Lower leg skin (tissue), 4 donors: ENCODE results near the gene KLF1. TPM values are rescaled to one million over a fixed set of nuclear protein-coding genes. Genes with fewer than 3 reads are reported as not detected.
A peak's percentile ranks its signal among the peaks of the same experiment; 100 is the strongest.
"Not testable (repeated sequence)": the region's sequence is repeated elsewhere in the genome, so short reads cannot be mapped to it uniquely, and the experiment has no call there.

Experiments used
- DNase-seq, 2 donors: peaks; one replicate each; pipeline ENCODE4 v3.0.0-alpha.2; 2019; ENCODE audit warnings: low spot score in 2 of 2
- H3K4me3 ChIP-seq: fragments of 200-600 bp; sonication (generic); 2 replicates; pipeline ENCODE4 v1.5.1; 2017; ENCODE audit warnings: mild to moderate bottlenecking, low read depth; ENCODE audit not compliant: poor library complexity, severe bottlenecking
- POLR2A ChIP-seq, 2 donors: fragments of 450-650 bp; IDR thresholded peaks; one replicate each; pipeline ENCODE4 v1.6.1; 2016 to 2017; ENCODE audit warnings: antibody characterized with exemption in 2 of 2, mild to moderate bottlenecking in 1 of 2, moderate library complexity in 1 of 2
- WGBS, 2 donors: methylation state at CpG; one replicate each; pipeline ENCODE4 v1.1.5; 2018; 5-methylcytosine and 5-hydroxymethylcytosine counted together
- intact Hi-C: fragments of 100-400 bp; cut with DNase I; formaldehyde crosslinking; loops from one replicate; pipeline ENCODE4 v1.15.0; 2023; ENCODE audit warnings: low total_unique reads
- total RNA-seq, 4 donors: library from RNA; depleted of rRNA; stranded (reverse); fragments of >200 nt; gene quantifications; one replicate each; pipeline ENCODE4 v1.1.0, GENCODE V29; 2016
- TF ChIP-seq, protein P1 (sequence below), 3 donors: fragments of 450-650 bp; IDR thresholded peaks; one replicate each; pipeline ENCODE4 v1.5.1; 2016; ENCODE audit warnings: antibody characterized with exemption in 3 of 3, mild to moderate bottlenecking in 3 of 3, moderate library complexity in 2 of 3

Gene KLF1
- total RNA-seq, 4 donors from 2014 or later: 0.13 TPM; not detected in 3

DNA sequence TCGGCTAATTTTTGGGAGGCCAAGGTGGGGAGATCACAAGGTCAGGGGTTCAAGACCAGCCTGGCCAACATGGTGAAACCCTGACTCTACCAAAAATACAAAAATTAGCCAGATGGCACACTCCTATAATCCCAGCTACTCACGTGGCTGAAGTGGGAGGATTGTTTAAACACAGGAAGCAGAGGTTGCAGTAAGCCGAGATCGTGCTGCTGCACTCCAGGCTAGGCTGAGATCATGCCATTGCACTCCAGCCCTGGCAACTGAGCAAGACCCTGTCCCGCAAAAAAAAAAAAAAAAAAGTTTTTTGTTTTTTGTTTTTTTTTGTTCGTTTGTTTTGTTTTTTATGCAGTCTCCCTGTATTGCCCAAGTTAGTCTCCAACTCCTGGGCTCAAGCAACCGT is 27.5 kb downstream of the KLF1 start:
- 60 to 72% methylated on average over 7 of the region's 7 CpGs for WGBS, 2 donors
- no peak for DNase-seq
- no peak overlapping the region for H3K4me3 ChIP-seq
- TF ChIP-seq POLR2A (IDR thresholded peaks at IDR 0.05): no peak
- TF ChIP-seq, protein P1, sequence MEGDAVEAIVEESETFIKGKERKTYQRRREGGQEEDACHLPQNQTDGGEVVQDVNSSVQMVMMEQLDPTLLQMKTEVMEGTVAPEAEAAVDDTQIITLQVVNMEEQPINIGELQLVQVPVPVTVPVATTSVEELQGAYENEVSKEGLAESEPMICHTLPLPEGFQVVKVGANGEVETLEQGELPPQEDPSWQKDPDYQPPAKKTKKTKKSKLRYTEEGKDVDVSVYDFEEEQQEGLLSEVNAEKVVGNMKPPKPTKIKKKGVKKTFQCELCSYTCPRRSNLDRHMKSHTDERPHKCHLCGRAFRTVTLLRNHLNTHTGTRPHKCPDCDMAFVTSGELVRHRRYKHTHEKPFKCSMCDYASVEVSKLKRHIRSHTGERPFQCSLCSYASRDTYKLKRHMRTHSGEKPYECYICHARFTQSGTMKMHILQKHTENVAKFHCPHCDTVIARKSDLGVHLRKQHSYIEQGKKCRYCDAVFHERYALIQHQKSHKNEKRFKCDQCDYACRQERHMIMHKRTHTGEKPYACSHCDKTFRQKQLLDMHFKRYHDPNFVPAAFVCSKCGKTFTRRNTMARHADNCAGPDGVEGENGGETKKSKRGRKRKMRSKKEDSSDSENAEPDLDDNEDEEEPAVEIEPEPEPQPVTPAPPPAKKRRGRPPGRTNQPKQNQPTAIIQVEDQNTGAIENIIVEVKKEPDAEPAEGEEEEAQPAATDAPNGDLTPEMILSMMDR (IDR thresholded peaks at IDR 0.05): no peak
- intact Hi-C loops: no loop called here

DNA sequence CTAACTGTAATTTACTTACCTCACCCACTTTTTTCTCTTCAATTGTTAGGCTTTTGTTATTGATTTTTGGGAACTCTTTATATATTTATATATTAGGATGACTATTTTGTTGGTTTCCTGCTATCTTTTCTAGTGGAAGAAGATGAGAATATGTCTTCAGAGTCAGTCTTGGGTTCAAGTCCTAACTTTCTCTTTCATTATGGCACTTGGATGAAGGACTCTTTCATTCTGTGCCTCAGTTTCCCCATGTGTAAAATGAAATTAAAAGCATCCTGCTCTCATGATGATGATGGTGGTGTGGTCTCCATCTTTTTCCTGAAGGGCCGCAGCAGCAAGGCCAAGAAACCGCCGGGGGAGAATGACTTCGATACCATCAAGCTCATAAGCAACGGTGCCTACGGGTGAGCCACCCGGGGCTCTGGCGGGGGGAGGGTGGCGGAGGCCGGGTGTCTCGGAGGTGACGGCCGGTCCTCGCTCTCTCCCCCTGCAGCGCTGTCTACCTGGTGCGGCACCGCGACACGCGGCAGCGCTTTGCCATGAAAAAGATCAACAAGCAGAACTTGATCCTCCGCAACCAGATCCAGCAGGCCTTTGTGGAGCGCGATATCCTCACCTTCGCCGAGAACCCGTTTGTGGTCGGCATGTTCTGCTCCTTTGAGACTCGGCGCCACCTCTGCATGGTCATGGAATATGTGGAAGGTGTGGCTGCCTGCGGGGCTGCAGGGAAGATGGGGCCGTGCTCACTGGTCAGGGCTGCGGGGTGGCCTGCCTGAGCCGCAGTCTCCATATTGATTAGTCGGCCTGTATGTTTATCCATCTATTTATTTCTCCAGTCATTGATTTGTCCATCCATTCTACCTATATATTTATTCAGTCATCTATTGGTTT is 28.7 kb downstream of the KLF1 start:
- 92% methylated on average over 35 of the region's 35 CpGs for WGBS, 2 donors
- TF ChIP-seq POLR2A (IDR thresholded peaks at IDR 0.05): no peak
- no peak overlapping the region for H3K4me3 ChIP-seq
- no peak for DNase-seq
- intact Hi-C loops: no loop called here

DNA sequence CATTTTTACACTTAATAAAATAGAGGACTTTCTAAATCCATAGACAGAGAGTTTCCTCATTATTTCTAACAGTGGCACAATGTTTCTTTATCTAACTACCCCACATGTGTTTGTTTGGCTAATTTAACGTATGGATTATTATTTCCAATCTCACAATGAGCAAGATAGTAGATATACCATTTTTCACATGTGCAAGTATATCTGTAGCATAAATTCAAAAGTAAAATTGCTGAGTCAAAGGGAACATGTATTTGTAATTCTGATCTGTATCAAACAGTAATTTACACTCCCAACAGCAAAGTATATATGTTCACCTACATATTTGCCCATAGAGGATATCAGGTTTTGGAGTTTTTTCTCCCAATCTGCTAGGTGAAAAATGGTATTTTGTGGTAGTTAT is 30.3 kb downstream of the KLF1 start:
- WGBS, 2 donors: 73 to 74% methylated on average over 1 of the region's 1 CpG
- no peak for DNase-seq
- H3K4me3 ChIP-seq: no peak overlapping the region
- no peak for TF ChIP-seq POLR2A (IDR thresholded peaks at IDR 0.05)
- TF ChIP-seq, protein P1 (IDR thresholded peaks at IDR 0.05): no peak
- intact Hi-C loops: no loop called here

DNA sequence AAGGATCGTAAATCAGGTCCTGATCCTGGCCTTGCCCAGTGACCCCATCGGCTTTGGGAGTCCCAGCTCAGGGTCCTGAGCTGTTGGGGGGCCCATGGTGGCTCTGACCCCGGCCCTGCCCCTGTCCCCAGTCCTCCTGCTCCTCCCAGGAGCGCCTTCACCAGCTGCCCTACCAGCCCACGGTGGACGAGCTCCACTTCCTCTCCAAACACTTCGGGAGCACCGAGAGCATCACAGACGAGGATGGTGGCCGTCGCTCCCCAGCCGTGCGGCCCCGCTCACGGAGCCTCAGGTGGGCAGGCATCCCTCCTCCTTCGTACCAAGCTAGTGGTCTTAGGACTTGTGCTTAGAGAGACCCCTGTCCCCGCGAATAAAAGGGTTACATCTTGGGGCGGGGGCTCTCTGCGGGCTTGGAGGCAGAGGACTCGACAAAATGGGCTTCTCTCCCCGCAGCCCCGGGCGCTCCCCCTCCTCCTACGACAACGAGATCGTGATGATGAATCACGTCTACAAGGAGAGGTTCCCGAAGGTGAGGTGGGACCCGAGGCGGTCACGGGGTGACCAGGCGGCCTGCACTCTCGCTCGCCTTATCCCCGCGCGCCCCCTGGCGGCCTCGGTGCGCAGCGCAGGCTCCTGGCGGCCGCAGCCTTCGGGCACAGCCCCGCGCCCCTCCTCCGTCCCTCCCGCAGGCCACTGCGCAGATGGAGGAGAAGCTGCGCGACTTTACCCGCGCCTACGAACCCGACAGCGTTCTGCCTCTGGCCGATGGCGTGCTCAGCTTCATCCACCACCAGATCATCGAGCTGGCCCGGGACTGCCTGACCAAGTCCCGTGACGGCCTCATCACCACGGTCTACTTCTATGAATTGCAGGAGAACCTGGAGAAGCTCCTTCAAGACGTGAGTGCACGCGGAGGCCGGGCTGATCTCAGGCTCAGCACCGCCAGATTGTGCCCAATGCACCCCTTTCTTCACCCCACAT is 39.6 kb downstream of the KLF1 start:
- intact Hi-C loops: no loop called here
- 15 to 21% methylated on average over 26 to 60 of the region's 69 CpGs for WGBS, 2 donors
- no peak overlapping the region for H3K4me3 ChIP-seq
- peak; percentile 67 to 96 for DNase-seq
- TF ChIP-seq, protein P1 (IDR thresholded peaks at IDR 0.05): peak in 1 of 3 donors; percentile 97
- no peak for TF ChIP-seq POLR2A (IDR thresholded peaks at IDR 0.05)

DNA sequence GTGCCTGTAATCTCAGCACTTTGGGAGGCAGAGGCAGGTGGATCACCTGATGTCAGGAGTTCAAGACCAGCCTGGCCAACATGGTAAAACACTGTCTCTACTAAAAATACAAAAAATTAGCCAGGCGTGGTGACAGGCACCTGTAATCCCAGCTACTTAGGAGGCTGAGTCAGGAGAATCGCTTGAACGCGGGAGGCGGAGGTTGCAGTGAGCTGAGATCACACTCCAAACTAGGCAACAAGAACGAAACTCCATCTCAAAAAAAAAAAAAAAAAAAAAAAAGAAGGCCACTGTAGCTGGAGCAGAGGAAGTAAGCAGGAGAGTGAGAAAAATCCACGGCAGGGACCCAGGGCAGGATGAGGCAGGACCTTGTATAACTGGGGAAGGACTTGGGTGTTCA is 40.4 kb downstream of the KLF1 start:
- 76 to 84% methylated on average over 6 to 7 of the region's 7 CpGs for WGBS, 2 donors
- DNase-seq, H3K4me3 ChIP-seq, intact Hi-C loops: not testable (repeated sequence)

DNA sequence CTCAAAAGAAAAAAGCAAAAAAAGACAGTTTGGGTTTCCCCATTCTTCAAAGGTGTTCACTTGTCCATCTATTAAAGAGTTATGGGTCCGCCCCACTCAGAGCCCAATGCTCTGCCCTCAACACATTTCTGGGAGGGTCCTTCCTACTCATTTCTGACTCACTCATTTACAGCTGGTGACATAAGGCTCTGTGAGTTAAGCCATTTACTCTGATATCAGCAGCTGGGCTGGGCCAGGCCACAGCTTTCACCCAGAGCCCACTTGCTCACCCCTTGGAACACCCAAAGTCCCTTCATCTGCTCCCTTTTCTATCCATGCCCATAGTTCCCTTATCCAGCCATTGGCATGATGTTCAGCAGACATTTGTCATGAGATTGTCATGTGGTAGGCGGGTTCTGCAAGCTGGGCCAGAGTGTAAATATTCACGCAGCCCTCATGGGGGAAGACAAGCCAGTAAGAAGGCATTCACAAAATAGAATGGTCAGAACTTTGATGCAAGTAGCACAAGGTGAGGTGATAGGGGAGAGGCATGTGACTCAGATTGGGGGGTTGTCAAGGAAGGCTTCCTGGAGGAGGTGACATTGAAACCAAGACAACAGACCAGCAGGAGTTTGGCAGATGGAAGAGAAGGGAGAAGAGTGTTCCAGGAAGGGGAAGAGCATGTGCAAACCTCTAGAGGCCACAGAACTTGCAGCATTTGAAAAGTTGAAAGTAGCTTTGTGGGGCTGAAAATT is 42.8 kb downstream of the KLF1 start:
- TF ChIP-seq, protein P1 (IDR thresholded peaks at IDR 0.05): no peak
- TF ChIP-seq POLR2A (IDR thresholded peaks at IDR 0.05): no peak
- DNase-seq: no peak
- intact Hi-C loops: loop anchor here (5.0 kb wide), 1 partner anchor 77 kb away; no protein-coding TSS in a partner anchor
- H3K4me3 ChIP-seq: no peak overlapping the region
- 80 to 87% methylated on average over 3 of the region's 3 CpGs for WGBS, 2 donors
